Activated T-cell treated with anti-CD3 and anti-CD28 coated beads, Interleukin-2, amount 50 U/mL, for 1 hour (primary cell): ENCODE results near the gene MIEF1.

ENCODE experiments used
- DNase-seq: peaks from one replicate; pipeline ENCODE4 v3.0.0-alpha.2; 2020

Gene MIEF1

GRCh38 chr22:39532215-39533073 is 30.4 kb downstream of the MIEF1 start, which contains the start of gene RPS19BP1:
TSS of gene RPS19BP1 (minus strand) at chr22:39532748. CDS start at chr22:39532738, 10 bp downstream.
- peak; percentile 98 for DNase-seq

GRCh38 chr22:39534092-39534506 is 32.0 kb downstream of the MIEF1 start:
- no peak for DNase-seq

- peak; percentile 85 for DNase-seq
These were observed 32.7 kb downstream of the MIEF1 start for GRCh38 chr22:39534591-39535356.

GRCh38 chr22:39535357-39535725 is 33.3 kb downstream of the MIEF1 start:
- no peak for DNase-seq

GRCh38 chr22:39535831-39536449 is 33.9 kb downstream of the MIEF1 start:
- no peak for DNase-seq

- DNase-seq = no peak
These were observed 34.6 kb downstream of the MIEF1 start for GRCh38 chr22:39536711-39537110.

GRCh38 chr22:39537975-39538374 is 35.9 kb downstream of the MIEF1 start:
- no peak for DNase-seq

GRCh38 chr22:39543095-39543494 is 41.0 kb downstream of the MIEF1 start:
- no peak for DNase-seq

GRCh38 chr22:39545386-39546365 is 43.6 kb downstream of the MIEF1 start:
- peak; percentile 78 for DNase-seq

- no peak for DNase-seq
These were observed 44.9 kb downstream of the MIEF1 start for GRCh38 chr22:39546889-39547586.

GRCh38 chr22:39547587-39547947 is 45.5 kb downstream of the MIEF1 start:
- no peak for DNase-seq

- no peak for DNase-seq
These were observed 51.3 kb downstream of the MIEF1 start for GRCh38 chr22:39553429-39553828.

GRCh38 chr22:39554151-39554550 is 52.1 kb downstream of the MIEF1 start:
- DNase-seq = no peak

GRCh38 chr22:39556970-39557841 is 55.1 kb downstream of the MIEF1 start:
- peak; percentile 62 for DNase-seq

- DNase-seq = no peak
These were observed 56.2 kb downstream of the MIEF1 start for GRCh38 chr22:39558254-39558727.

GRCh38 chr22:39558950-39559349 is 56.9 kb downstream of the MIEF1 start:
- no peak for DNase-seq

GRCh38 chr22:39559456-39560105 is 57.5 kb downstream of the MIEF1 start:
- DNase-seq = no peak

GRCh38 chr22:39560127-39560526 is 58.0 kb downstream of the MIEF1 start:
- no peak for DNase-seq

GRCh38 chr22:39562839-39563489 is 60.9 kb downstream of the MIEF1 start:
- DNase-seq = no peak
